ENCODE measurements around the gene MAMDC4.
"Not testable (repeated sequence)": the region's sequence is repeated elsewhere in the genome, so short reads cannot be mapped to it uniquely, and the experiment has no call there.

The MAMDC4 gene

DNA sequence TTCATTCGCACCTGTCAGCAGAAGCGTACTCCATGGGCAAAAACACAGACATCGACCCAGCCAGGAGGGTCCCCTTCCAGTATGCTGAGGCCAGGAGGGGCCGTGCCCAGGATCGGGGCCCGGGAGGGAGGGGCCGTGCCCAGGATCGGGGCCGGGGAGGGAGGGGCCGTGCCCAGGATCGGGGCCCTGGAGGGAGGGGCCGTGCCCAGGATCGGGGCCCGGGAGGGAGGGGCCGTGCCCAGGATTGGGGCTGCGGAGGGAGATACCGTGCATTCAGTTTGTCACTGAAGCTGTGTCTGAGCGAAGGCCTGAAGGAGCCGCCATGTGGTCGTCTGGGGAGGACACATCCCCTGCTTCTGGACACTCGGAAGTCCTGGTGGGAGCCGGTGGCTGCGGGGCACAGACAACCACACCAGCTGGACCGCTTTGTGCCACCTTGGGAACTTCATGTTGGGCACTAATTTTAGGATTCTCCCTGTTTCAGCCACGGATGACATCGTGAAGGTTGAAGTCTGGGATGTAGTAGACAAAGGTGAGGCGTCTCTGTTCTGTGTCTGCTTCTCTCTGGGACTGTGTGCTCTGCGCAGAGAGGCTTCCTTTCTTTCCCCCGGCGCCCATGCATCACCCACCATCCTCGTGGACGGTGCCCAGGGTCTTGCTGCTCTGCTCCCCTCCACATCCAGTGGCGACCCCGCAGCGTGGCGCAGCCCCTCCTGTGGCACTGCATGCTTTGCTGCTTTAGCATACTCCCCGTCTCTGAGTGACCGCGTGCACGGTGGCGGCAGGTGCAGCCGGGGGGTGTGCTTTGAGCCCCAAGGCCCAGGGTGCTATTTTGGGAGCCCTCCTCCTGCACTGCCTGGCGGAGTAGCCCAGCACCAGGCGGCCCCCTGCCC is 26.6 kb upstream of the MAMDC4 start:
- no peak for DNase-seq (ENCODE audit: low read depth)

DNA sequence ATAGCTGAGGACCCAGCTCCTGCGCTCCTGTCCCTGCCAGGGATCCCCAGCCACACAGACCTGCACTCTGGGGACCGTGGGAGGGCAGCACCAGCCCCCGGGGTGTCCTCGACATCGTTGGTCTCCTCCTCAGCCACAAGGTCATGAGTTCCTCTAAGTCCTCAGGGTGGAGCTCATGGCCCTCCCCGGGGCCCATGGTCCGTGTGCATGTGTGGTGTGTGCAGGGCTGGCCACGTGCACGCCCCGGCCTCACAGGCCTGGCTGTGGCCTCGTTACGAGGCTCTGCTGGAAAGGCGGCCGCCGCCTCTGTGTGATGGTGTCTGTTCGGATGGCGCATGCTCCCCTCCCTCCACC is 26.0 kb upstream of the MAMDC4 start:
- DNase-seq (ENCODE audit: low read depth) = no peak

DNA sequence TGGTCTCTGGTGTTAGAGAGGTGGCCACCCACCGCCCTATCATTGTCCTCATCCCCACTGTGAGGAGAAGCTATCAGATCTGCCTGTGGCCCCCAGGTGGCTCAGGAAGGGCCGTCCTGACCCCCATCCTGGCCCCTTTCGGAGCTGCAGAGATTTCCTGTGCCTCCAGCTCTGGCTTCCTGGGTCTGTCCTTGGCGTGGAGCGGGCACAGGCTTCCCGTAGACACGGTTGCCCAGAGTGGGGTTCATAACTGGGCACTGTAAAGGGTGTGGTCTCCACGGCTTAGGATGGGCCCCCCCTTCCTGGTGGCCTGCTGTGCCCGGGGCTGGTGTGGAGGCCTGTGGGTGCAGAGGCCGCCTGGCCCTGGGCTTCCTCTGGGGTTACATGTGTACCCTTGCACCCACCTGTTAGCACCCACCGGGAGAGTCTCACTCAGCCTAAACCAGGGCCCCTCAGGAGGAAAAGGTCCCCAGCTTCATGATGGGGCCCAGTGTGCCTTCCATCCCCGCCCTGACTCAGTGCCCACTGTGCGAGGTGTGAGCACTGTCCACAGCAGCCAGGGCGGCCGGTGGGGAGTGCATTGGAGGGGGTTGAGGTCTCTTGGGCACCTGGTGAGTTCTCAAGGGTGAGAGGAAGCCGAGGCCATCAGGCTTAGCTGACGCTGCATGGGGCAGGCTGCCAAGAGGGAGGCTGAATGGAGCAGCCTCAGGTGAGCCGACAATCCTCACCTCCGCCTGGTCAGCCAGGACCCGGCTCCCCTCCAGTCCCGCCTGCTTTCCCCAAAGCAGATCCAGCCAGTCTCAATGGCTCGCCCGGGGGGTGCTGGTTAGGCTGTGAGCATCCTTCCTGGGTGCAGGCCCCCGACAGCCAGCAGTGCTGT is 25.2 kb upstream of the MAMDC4 start:
- no peak for DNase-seq (ENCODE audit: low read depth)

DNA sequence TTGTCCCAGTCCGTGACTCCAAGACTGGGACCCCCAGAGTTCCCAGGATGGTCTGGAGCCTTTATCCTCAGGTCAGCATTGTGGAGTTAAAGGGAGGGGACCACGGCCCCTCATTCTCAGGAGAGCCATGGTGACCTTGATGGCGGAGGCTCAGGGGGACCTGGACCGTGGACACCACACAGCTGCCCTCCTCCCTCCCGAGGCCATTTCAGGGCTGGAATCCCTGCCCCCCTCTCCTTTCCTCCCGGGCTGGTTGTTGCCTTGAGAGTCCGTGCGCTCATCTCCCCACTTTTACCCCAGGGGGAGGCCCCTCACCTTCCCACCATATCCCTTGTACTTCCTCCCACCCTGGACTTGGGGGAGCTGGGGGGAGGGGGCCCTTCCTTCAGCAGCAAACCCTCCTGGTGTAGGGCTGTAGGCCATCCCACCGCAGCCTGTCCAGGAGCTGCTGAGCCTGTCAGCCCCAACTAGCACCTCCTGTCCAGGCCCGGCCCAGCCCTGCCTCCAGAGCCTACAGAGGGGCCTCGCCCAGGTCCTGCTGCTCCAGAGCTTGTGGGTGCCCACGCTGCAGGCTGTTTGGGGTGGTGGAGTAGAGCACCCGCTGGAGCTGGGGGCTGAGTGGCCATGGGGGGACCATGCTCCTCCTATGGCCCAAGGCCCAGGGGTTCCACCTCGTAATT is 24.2 kb upstream of the MAMDC4 start:
- DNase-seq (ENCODE audit: low read depth) = no peak

DNA sequence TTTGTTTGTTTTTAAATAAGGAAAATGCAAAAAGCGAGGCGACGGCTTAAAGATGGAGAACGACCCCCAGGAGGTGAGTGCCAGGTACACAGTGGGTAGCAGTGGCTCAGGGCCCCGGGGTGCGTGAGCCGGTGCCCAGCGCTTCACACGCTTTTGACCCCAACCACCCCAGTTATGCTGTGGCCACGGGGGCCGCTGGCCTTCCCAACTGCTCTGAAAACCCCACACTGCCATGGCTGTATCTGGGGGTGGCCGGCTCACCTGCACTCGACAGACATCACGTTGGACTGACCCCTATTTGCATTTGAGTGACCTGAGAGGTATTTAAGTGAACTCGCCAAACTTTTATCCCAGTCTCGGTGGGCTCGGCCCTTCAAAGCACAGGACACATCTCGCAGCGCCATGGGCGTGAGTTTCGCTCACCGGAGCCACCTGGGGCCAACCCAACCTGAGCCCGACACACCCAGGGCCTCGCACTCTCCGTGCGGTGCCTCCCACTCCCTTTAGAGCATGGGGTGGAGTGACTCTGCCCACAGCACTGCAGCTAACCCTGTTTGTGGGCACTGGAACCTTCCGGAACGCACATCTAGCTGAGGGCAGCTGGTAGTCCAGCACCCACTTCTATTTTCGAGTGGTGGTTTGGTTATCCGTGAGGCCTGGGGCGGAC is 23.5 kb upstream of the MAMDC4 start:
- no peak for DNase-seq (ENCODE audit: low read depth)

DNA sequence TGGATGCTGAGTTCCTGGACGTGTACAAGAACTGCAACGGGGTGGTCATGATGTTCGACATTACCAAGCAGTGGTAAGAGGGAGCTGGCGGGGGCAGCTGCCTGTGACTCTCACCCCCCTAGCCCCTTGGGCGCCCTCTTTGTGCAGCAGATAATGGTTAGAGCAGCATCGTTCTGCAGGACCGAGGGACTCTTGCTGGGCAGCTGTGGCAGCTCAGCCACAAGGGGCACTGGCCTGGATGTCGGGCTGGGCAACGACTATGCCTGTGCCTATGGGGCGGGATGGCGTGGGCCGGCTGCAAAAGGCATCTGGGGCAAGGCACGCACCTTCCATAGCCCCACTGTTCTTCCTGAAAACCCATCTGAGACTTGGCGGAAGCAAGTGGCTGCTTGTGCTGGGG is 22.7 kb upstream of the MAMDC4 start:
- no peak for DNase-seq (ENCODE audit: low read depth)

DNA sequence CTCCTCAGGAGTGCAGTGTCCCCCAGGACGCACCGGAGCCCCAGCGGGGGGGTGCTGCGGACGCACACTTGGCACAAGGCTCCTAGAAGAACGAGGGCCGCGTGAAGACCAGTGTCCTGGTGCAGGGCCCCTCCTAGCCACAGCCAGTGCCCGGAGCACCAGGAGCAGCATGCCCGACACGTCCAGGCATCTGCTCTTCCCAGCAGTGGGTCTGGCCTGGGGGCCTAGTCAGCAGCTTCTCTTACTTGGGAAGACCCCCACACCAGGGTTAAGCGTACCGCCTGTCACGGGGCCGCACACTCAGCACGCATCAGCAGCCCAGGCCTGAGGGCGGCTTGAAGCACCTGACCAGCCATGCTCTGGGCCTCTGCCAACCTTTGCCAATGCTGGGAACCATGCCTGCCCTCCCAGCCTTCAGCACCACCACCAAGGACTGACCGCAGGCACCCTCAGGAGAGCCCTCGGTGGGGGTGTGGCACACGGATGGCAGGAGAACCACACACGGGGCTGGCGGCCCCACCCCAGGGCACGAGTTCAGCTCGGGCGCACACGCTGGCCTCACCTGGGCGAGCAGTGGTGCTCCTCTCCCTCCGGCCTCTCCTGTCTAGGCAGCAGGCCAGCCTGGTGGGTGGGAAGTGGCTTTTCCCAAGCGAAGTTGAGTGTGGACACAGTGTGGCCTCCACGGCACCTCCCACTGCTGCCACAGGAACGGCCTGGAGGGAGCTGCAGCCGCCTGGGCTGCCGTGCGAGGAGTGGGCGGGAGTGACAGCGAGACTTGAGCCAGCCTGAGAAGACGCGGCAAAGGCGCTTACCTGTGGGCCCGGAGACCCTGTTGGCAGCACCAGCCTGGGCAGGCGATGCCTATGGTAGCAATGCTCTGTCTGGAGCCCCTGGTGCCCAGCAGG is 21.9 kb upstream of the MAMDC4 start:
- no peak for DNase-seq (ENCODE audit: low read depth)

DNA sequence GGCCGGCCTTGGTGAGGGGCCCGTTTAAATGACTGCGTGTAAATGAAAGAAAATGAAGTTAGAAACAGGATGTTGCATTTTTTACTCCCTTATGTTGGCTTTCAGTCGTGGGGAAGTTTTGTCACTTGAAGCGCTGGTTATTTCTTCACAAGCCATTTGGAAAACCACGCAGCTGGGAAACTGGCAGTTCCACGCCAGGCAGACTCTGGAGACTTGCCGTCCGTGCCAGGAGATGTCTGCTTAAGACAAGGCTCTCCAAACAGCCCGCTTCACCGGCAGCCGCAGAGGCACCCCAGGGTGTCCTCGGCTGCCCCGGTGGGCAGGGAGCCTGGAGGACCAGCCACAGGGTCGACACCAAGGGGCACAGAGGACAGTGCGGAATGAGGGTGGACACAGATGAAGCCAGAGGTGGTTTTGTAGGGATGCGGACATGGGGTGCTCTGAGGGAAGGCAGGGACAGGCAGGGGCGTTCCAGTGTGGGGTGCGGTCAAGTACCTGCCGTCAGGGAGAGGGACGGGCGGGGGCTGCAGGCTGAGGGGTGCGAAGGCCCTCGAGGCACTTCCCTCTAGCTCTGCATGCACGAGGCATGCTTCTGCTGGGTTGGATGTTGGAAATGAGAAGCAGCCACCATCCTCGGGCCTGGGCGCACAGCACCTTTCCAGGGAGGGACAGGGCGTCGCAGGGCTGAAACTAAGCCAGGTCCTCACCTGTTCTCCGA is 21.0 kb upstream of the MAMDC4 start:
- DNase-seq (ENCODE audit: low read depth) = no peak

DNA sequence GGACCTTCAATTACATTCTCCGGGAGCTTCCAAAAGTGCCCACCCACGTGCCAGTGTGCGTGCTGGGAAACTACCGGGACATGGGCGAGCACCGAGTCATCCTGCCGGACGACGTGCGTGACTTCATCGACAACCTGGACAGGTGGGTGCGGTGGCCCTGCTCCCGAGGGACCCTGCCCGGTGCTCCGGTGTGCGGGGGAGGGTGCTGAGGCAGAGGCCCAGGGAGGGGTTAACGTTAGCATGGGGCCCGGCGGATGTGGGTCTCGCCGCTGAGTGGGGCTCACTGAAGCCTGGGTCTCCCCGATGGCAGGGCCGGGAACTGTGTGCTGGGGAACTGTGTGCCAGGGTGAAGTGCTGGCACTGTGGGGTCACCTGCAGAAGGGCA is 20.4 kb upstream of the MAMDC4 start:
- DNase-seq (ENCODE audit: low read depth) = no peak

DNA sequence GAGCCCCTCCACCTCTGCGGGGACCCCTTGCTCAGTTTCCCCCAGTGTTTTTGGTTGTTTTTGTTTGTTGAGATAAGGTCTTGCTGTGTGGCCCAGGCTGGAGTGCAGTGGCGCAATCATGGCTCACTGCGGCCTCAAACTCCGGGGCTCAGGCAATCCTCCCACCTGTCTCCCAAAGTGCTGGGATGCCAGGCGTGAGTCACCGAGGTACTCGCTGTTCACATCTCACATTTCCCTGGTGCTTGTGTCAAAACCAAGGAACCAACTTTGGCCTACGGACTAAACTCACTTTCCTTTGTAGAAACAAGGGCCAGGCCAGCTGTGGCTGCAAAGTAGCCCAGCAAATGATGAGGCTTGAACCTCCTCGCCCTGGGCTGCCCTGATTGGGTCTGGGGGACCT is 19.6 kb upstream of the MAMDC4 start:
- no peak for DNase-seq (ENCODE audit: low read depth)

DNA sequence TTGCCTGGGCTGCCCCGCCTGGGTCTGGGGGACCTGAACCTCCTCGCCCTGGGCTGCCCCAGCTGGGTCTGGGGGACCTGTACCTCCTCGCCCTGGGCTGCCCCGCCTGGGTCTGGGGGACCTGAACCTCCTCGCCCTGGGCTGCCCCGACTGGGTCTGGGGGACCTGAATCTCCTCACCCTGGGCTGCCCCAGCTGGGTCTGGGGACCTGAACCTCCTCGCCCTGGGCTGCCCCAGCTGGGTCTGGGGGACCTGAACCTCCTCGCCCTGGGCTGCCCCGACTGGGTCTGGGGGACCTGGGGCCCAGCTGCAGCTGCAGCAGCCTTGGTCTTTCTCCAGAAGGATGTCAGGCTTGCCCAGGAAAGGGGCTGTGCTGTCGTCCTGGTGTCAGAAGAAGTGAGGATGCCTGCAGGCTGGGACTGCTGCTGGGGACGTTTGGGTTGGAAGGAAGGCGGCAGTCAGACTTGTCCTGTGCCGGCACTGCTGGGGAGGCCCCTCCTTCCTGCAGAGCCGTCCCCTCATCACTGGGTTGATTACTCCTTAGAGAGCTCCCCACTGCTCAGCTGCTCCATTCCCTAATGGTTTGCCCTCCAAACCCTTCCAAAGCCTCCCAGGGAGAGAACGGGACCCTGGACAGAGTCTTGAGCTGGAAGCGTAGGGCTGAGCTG is 18.6 kb upstream of the MAMDC4 start:
- DNase-seq (ENCODE audit: low read depth) = not testable (repeated sequence)

DNA sequence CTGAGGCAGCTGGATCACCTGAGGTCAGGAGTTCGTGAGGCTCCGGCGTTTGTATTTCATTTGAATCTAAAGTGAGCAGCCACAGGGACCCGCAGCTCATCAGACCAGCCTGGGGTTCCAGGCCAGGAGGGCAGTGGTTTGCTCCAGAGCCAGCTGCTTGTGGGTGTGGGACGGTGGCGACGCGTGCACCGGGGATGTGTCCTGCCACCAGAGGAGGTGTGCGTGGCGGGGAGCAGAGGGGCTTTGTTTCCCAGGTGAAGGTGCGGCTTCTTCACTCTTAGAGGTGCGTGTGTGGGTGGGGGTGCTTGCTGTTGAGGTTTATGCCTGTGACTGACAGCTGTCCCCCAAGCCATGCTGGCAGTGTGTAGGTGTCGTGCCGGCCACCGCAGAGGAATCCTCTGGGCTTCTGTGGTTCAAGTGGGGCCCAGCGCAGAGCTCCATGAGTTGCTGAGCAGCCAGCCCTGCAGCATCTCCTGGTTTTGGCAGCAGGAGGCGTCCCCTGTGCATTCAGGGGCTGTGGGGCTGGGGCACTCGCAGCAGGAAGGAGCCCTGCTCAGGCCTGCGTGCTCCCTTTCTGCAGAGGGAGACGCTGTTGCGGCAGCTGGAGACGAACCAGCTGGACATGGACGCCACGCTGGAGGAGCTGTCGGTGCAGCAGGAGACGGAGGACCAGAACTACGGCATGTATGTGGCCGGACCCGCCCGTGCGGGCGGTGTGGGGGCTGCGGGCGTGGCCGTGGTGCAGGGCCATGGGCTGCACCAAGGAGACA is 16.8 kb upstream of the MAMDC4 start:
- DNase-seq (ENCODE audit: low read depth) = no peak

DNA sequence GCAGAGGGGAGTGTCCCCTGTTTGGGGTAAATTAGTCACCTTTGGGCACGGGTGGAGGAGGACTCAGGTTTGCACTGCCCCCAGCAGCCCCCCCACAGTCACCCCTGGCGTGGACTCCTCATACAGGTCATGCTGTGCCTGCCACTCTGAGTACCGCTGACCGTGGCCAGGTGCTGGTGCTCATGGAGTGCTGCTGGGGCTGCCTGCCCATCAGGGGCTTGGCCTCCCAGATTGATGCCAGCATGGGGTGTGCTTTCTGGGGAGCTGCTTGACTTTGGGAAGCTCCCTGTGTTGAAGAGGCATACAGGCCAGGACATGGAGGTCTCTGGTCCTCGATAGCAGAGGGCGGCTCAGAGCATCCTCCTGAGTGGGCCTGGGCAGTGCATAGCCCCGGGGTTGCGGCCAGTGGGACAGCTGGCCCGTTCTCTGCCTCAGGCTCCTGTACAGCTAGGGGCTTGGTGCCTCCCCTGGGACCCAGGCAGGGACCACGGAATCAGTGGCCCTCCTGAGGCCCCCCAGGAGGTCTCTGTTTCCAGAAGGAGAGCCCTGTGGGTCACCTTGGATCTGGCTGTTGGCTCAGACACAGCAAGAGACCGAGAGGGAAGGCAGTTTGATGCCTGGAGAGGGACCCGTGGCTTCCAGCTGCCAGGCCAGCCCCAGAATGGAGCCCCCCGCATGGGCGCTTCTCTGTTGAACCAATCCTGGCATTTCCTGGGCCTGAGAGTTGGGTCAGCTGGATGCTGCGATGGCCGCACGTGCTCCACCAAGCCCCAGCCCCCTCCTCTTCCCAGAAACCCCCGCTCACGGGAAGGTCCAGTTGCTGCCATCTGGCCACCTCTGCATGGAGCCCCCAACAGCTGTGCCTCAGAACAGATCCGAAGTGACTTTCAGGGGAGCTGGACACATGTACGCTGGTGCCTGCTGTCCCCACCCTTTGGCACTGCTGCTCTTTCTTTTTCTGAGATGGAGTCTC is 15.9 kb upstream of the MAMDC4 start:
- no peak for DNase-seq (ENCODE audit: low read depth)

DNA sequence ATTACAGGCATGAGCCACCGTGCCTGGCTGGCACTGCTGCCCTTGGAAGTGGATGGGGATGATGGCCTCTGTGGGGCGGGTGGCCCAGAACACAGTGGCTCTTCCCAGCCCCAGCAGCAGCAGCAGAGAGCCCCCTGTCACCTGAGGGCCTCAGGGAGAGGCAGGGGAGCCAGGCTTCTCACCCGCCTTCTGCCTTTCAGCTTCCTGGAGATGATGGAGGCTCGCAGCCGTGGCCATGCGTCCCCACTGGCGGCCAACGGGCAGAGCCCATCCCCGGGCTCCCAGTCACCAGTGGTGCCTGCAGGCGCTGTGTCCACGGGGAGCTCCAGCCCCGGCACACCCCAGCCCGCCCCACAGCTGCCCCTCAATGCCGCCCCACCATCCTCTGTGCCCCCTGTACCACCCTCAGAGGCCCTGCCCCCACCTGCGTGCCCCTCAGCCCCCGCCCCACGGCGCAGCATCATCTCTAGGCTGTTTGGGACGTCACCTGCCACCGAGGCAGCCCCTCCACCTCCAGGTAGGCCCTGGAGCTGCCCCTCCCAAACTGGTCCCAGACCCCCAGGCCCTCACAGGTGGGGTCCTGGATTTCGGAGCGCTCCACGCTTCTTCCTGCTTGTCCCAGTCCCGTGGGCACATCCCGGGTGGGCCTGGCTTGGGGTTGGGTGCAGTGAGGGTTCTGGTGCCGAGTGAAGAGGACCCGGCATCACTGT is 14.8 kb upstream of the MAMDC4 start:
- no peak for DNase-seq (ENCODE audit: low read depth)

DNA sequence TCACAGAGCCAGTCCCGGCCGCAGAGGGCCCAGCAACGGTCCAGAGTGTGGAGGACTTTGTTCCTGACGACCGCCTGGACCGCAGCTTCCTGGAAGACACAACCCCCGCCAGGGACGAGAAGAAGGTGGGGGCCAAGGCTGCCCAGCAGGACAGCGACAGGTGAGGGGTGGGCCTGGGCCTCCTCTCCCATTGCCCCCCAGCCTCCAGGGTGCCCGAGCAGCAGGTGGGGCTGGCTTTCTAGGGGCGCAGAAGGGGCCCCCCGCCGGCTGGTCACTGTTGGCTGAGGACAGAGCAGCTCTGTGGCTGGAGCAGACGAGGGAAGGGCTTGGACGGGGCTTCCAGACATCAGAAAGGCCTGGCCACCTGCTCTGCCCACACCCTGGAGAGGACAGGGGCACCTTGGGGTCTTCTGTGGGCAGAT is 14.3 kb upstream of the MAMDC4 start:
- not testable (repeated sequence) for DNase-seq (ENCODE audit: low read depth)

DNA sequence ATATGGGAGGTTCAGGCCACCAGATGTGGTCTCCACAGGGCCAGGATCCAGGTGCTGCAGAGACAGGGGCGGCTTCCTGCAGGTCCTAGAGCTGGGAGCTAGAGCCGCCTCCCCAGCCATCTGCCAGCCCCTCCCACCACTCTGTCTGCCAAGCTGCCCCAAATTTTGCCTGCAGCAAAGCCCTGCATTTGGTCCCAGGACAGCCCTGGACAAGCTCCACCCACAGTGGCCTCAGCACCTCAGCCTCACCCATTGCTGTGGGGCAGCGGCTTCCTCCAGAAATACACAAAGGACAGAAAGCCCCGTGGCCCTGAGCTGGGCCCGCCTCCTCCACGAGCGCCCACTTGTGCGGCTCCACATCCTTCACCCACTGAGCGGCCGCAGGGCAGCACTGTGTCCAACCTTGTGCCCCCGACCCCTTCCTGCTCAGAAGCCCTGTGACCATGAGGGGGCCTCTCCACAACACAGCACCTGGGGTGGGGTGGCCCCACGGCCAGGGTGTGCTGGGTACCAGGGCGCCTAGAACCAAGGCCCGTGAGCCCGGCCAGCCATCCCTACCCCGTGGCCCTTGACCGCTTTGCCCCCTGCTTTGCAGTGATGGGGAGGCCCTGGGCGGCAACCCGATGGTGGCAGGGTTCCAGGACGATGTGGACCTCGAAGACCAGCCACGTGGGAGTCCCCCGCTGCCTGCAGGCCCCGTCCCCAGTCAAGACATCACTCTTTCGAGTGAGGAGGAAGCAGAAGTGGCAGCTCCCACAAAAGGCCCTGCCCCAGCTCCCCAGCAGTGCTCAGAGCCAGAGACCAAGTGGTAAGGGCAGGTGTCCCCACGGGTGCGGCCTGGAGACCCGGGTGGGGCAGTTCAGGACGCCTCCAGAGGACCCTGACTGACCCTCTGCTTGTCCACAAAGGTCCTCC is 13.6 kb upstream of the MAMDC4 start:
- no peak for DNase-seq (ENCODE audit: low read depth)
